ENCODE measurements around the gene MRPS15. TPM values are rescaled to one million over a fixed set of nuclear protein-coding genes. Genes with fewer than 3 reads are reported as not detected.

MRPS15 gene
- total and polyA plus RNA-seq, 12 donors = 49.8 to 287 (median 81.6) TPM

DNA sequence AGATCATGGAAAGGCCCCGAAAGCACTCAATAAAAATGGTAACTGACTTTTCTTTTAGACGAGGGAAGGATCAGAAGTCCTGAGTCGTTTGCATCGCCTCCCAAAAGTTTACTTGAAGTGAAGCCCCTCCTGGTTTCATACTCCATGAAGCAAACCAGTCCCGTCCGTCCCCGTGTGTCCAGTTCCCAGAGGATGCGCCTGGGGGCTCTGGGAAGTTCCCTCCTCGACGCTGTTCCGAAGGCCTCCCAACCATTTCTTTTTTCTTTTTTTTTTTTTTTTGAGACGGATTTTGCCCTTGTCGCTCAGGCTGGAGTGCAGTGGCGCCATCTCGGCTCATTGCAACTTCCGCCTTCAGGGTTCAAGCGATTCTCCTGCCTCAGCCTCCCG is 13.3 kb downstream of the MRPS15 start:
- no peak for DNase-seq
- Histone ChIP-seq H3K4me3 (peak overlapping the region in 2 of 4 donors; percentile 51 to 82), H3K27ac (peak overlapping the region; percentile 90 to 97 (median 97)), H3K36me3 (replicated peaks in 1 of 2) (peaks cover 0 to 17% of the 10 kb centered on the region in 2 donors), H3K27me3 (no peaks in the 10 kb centered on the region), H3K9me3 (replicated peaks in 1 of 3) (no peaks in the 10 kb centered on the region), H3K4me1 (replicated peaks in 1 of 2) (peaks cover 0 to 3% of the 10 kb centered on the region in 2 donors)
- intact Hi-C loops (cut with DNase I) = no loop called here
- 28 to 38% (median 32%) methylated on average over 17 to 18 of the region's 18 CpGs for WGBS, 4 donors
- TF ChIP-seq, protein P1, sequence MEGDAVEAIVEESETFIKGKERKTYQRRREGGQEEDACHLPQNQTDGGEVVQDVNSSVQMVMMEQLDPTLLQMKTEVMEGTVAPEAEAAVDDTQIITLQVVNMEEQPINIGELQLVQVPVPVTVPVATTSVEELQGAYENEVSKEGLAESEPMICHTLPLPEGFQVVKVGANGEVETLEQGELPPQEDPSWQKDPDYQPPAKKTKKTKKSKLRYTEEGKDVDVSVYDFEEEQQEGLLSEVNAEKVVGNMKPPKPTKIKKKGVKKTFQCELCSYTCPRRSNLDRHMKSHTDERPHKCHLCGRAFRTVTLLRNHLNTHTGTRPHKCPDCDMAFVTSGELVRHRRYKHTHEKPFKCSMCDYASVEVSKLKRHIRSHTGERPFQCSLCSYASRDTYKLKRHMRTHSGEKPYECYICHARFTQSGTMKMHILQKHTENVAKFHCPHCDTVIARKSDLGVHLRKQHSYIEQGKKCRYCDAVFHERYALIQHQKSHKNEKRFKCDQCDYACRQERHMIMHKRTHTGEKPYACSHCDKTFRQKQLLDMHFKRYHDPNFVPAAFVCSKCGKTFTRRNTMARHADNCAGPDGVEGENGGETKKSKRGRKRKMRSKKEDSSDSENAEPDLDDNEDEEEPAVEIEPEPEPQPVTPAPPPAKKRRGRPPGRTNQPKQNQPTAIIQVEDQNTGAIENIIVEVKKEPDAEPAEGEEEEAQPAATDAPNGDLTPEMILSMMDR (IDR thresholded peaks at IDR 0.05) = no peak
- no peak for TF ChIP-seq POLR2A (IDR thresholded peaks at IDR 0.05)

DNA sequence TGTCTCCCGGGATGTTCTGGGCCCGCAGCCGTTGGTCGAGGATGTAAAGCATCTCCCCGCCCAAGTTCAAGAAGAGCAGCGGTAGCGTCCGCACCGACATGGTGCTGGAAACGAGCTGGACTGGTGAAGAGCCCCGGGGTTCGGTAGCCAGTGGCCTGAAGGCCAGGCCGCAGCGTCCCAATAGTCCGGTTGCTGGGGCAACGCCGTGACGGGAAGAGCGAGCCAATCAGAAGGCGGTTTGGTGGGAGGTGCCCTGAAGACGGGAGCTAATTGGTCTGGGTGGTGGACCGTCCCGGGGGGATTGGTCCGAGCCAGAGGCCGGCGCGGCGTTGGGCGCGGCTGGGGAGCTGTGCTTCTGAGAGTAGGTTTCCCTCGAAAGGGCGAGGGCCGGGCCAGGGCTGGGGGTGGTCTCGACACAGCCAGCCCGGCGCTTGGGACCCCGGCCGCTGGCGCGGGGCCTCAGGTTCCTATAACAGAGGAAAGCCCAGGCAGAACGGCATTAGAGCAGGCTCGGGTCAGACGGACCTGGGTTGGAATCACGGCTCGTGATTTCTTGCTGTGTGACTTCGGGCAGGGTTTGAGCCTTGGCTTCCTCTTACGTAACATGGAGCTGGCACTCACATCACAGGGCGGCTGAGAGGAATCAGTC is 13.8 kb downstream of the MRPS15 start, which contains the start of gene OSCP1:
TSS of gene OSCP1 (minus strand) at position 182 of the 649 bp plus-strand sequence. CDS start at position 100, 82 bp downstream.
- peaks cover 0 to 3% of the 10 kb centered on the region in 2 donors for H3K4me1 ChIP-seq (replicated peaks in 1 of 2)
- no peaks in the 10 kb centered on the region for H3K9me3 ChIP-seq (replicated peaks in 1 of 3)
- no peaks in the 10 kb centered on the region for H3K27me3 ChIP-seq
- peak within 1 kb of the TSS; percentile 90 to 97 (median 97) for H3K27ac ChIP-seq
- peak; percentile 96 to 98 (median 97) for DNase-seq
- intact Hi-C loops (cut with DNase I) = no loop called here
- H3K4me3 ChIP-seq = peak within 1 kb of the TSS in 2 of 4 donors; percentile 51 to 82
- TF ChIP-seq, protein P1 (IDR thresholded peaks at IDR 0.05) = no peak
- peak; percentile 84 for TF ChIP-seq POLR2A (IDR thresholded peaks at IDR 0.05)
- 0 to 4% (median 1%) methylated on average over 10 to 48 of the region's 48 CpGs for WGBS, 4 donors
- H3K36me3 ChIP-seq (replicated peaks in 1 of 2) = peaks cover 0 to 12% of the 10 kb centered on the region in 2 donors

DNA sequence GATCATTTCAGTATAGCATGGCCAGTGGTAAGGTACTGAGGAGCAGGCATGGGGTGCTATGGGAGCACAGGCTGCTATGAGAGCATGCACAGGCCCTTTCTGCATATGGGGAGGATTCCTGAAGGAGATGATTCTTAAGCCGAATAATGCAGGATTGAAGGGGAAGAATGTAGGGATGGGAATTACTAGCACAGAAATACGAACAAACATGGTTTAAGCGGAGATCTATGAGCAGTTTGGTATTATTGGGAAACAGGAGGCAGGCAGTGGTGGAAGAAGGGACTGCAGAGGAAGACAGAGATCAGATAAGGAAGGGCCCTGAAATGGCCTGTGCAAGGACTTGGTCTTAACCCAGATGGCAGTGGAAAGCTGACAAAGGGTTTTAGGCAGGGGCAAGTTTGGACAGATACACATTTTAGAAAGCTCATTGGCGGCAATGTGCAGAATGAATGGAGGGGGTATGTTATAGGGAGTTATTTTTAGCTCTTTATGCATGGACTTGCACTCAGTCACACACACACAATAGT is 15.6 kb downstream of the MRPS15 start:
- no peak for TF ChIP-seq POLR2A (IDR thresholded peaks at IDR 0.05)
- TF ChIP-seq, protein P1 (IDR thresholded peaks at IDR 0.05) = peak in 4 of 6 experiments; percentile 11 to 32 (median 16)
- intact Hi-C loops (cut with DNase I) = no loop called here
- H3K36me3 ChIP-seq (replicated peaks in 1 of 2) = no peaks in the 10 kb centered on the region
- H3K4me3 ChIP-seq = no peak overlapping the region
- WGBS, 4 donors = 81 to 90% (median 84%) methylated on average over 4 of the region's 4 CpGs
- DNase-seq = peak in 2 of 7 donors; percentile 23 to 31
- peaks cover 0 to 3% of the 10 kb centered on the region in 2 donors for H3K4me1 ChIP-seq (replicated peaks in 1 of 2)
- no peaks in the 10 kb centered on the region for H3K9me3 ChIP-seq (replicated peaks in 1 of 3)
- no peaks in the 10 kb centered on the region for H3K27me3 ChIP-seq
- H3K27ac ChIP-seq = no peak overlapping the region

DNA sequence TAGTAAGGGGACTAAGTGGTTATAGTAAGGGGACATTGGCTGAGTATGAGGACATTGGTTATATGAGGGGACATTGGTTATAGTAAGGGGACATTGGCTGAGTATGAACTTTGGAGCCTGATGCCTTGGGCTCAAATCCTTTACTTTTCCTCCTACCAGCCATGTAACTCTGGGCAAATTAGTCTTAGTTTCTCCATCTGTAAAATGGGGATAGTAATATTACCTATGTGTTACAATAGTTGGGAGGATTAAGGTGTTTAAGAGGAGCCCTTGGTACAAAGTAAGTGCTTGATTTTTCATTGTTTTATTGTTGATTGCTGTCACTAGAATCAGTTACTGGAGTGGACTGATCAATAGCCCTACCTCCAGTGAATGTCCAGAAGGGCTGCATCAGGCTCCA is 16.7 kb downstream of the MRPS15 start:
- no peak for DNase-seq
- TF ChIP-seq, protein P1 (IDR thresholded peaks at IDR 0.05) = no peak
- TF ChIP-seq POLR2A (IDR thresholded peaks at IDR 0.05) = no peak
- no peak overlapping the region for H3K27ac ChIP-seq
- H3K36me3 ChIP-seq (replicated peaks in 1 of 2) = no peaks in the 10 kb centered on the region
- H3K9me3 ChIP-seq (replicated peaks in 1 of 3) = no peaks in the 10 kb centered on the region
- H3K27me3 ChIP-seq = no peaks in the 10 kb centered on the region
- intact Hi-C loops (cut with DNase I) = no loop called here
- no peak overlapping the region for H3K4me3 ChIP-seq
- peaks cover 3 to 4% of the 10 kb centered on the region in 2 donors for H3K4me1 ChIP-seq (replicated peaks in 1 of 2)
